MM.1S (cell line): ENCODE measurements around the gene SELENOO.

Experiments used
- CTCF ChIP-seq: fragments of 300-600 bp; sonication (generic); IDR thresholded peaks from 2 replicates; pipeline ENCODE4 v1.5.1; 2016; ENCODE audit warnings: antibody characterized with exemption, low read length, mixed read lengths
- EZH2 ChIP-seq: fragments of 300-600 bp; sonication (generic); optimal IDR thresholded peaks from 2 replicates; pipeline ENCODE3; 2017; ENCODE audit warnings: low read depth, mild to moderate bottlenecking, antibody characterized with exemption, low read length, mixed read lengths

- no peak for TF ChIP-seq EZH2
- TF ChIP-seq CTCF, result no peak
Measured at GRCh38 chr22:50262973-50263617, 62.3 kb downstream of the SELENOO start.
